ENCODE data around the gene SMARCC1. TPM values are rescaled to one million over a fixed set of nuclear protein-coding genes. Genes with fewer than 3 reads are reported as not detected.

Gene SMARCC1
- total RNA-seq, 2 experiments from 2014 or later: 74.2 to 76.2 TPM

- Mint-ChIP-seq H3K36me3 (ENCODE audit: low read depth) (peaks cover 76% of the 10 kb centered on the region), H3K27me3 (no peaks in the 10 kb centered on the region), H3K9me3 (no peaks in the 10 kb centered on the region), H3K27ac (peak overlapping the region; percentile 5), H3K4me1 (ENCODE audit: low read depth) (peaks cover 5% of the 10 kb centered on the region), H3K4me3 (no peak overlapping the region)
- no peak overlapping the region for H3K27ac ChIP-seq (ENCODE audit: low read depth in 1 of 2, low read length in 2 of 2)
- ATAC-seq (ENCODE audit: poor library complexity) (no peak), DNase-seq (no peak)
- no peaks in the 10 kb centered on the region for H3K4me1 ChIP-seq (ENCODE audit: insufficient read depth, low read length)
- ChIA-PET POLR2A (no interaction called here), CTCF (interaction anchor here (1.1 kb wide), 1 partner anchor 10 kb away, joined by 3 read pairs; no protein-coding TSS in a partner anchor)
- intact Hi-C loops (cut with DNase I, micrococcal nuclease): no loop called here
- no peaks in the 10 kb centered on the region for H3K9me3 ChIP-seq (ENCODE audit: control insufficient read depth in 1 of 2, insufficient read depth in 1 of 2, low read length in 2 of 2)
- no peak overlapping the region for H3K4me3 ChIP-seq (ENCODE audit: low read length)
- no peaks in the 10 kb centered on the region for H3K27me3 ChIP-seq (ENCODE audit: control insufficient read depth in 1 of 2, insufficient read depth in 2 of 2, low read length in 2 of 2)
- H3K36me3 ChIP-seq (ENCODE audit: insufficient read depth, low read length): peaks cover 62% of the 10 kb centered on the region
- TF ChIP-seq CTCF (IDR thresholded peaks at IDR 0.05): no peak
Measured at GRCh38 chr3:47714606-47715005, 67.1 kb downstream of the SMARCC1 start.

GRCh38 chr3:47713655-47714054, 68.0 kb downstream of the SMARCC1 start:
- TF ChIP-seq CTCF (IDR thresholded peaks at IDR 0.05): no peak
- H3K9me3 Mint-ChIP-seq: no peaks in the 10 kb centered on the region
- H3K27ac ChIP-seq (ENCODE audit: low read depth in 1 of 2, low read length in 2 of 2): no peak overlapping the region
- CTCF ChIA-PET: interaction anchor here (1.0 to 1.3 kb wide), 2 partner anchors 23 to 111 kb away, joined by 3 read pairs; no protein-coding TSS in a partner anchor
- H3K27me3 ChIP-seq (ENCODE audit: control insufficient read depth in 1 of 2, insufficient read depth in 2 of 2, low read length in 2 of 2): no peaks in the 10 kb centered on the region
- H3K9me3 ChIP-seq (ENCODE audit: control insufficient read depth in 1 of 2, insufficient read depth in 1 of 2, low read length in 2 of 2): no peaks in the 10 kb centered on the region
- H3K36me3 Mint-ChIP-seq (ENCODE audit: low read depth): peaks cover 85% of the 10 kb centered on the region
- no peaks in the 10 kb centered on the region for H3K27me3 Mint-ChIP-seq
- intact Hi-C loops (cut with DNase I, micrococcal nuclease): no loop called here
- peaks cover 5% of the 10 kb centered on the region for H3K4me1 Mint-ChIP-seq (ENCODE audit: low read depth)
- no peaks in the 10 kb centered on the region for H3K4me1 ChIP-seq (ENCODE audit: insufficient read depth, low read length)
- POLR2A ChIA-PET: no interaction called here
- no peak for DNase-seq
- no peak overlapping the region for H3K4me3 Mint-ChIP-seq
- ATAC-seq (ENCODE audit: poor library complexity): no peak
- no peak overlapping the region for H3K27ac Mint-ChIP-seq
- H3K36me3 ChIP-seq (ENCODE audit: insufficient read depth, low read length): peaks cover 65% of the 10 kb centered on the region
- H3K4me3 ChIP-seq (ENCODE audit: low read length): no peak overlapping the region

GRCh38 chr3:47712398-47712797, 69.3 kb downstream of the SMARCC1 start:
- Mint-ChIP-seq H3K27ac (no peak overlapping the region), H3K4me1 (ENCODE audit: low read depth) (peaks cover 5% of the 10 kb centered on the region), H3K36me3 (ENCODE audit: low read depth) (peaks cover 90% of the 10 kb centered on the region), H3K4me3 (no peak overlapping the region), H3K27me3 (no peaks in the 10 kb centered on the region), H3K9me3 (no peaks in the 10 kb centered on the region)
- POLR2A ChIA-PET: no interaction called here
- TF ChIP-seq CTCF (IDR thresholded peaks at IDR 0.05): no peak
- H3K27ac ChIP-seq (ENCODE audit: low read depth in 1 of 2, low read length in 2 of 2): no peak overlapping the region
- no peaks in the 10 kb centered on the region for H3K9me3 ChIP-seq (ENCODE audit: control insufficient read depth in 1 of 2, insufficient read depth in 1 of 2, low read length in 2 of 2)
- ATAC-seq (ENCODE audit: poor library complexity): no peak
- H3K27me3 ChIP-seq (ENCODE audit: control insufficient read depth in 1 of 2, insufficient read depth in 2 of 2, low read length in 2 of 2): no peaks in the 10 kb centered on the region
- CTCF ChIA-PET: interaction anchor here (0.6 to 1.3 kb wide), 3 partner anchors 10 to 67 kb away, joined by 3 to 5 read pairs (median 3); no protein-coding TSS in a partner anchor
- intact Hi-C loops (cut with DNase I, micrococcal nuclease): no loop called here
- H3K4me1 ChIP-seq (ENCODE audit: insufficient read depth, low read length): no peaks in the 10 kb centered on the region
- peaks cover 67% of the 10 kb centered on the region for H3K36me3 ChIP-seq (ENCODE audit: insufficient read depth, low read length)
- DNase-seq: no peak
- H3K4me3 ChIP-seq (ENCODE audit: low read length): no peak overlapping the region
